Neural cell (in vitro differentiated cells): ENCODE measurements around the gene SGTA. TPM values are rescaled to one million over a fixed set of nuclear protein-coding genes. Genes with fewer than 3 reads are reported as not detected.

Source experiments
- H2AFZ ChIP-seq: fragments of 200-600, 300-800 bp; sonication (generic), shearing (Covaris generic); 2 replicates; pipeline ENCODE4 v1.6.0; 2014; ENCODE audit warnings: low read depth, mild to moderate bottlenecking, antibody characterized with exemption, low read length, moderate library complexity
- H3F3A ChIP-seq: fragments of 200-600 bp; shearing (Covaris generic); 2 replicates; pipeline ENCODE4 v1.6.1; 2016; ENCODE audit warnings: mild to moderate bottlenecking, moderate library complexity, mixed read lengths, antibody characterized with exemption, low read length; ENCODE audit not compliant: insufficient read depth, poor library complexity, severe bottlenecking
- H3K27ac ChIP-seq: fragments of 200-600, 300-800 bp; sonication (generic), shearing (Covaris generic); 2 replicates; pipeline ENCODE4 v1.5.1; 2014; ENCODE audit warnings: mild to moderate bottlenecking, low read length, moderate library complexity
- H3K27me3 ChIP-seq: fragments of 300-800, 200-600 bp; sonication (generic), shearing (Covaris generic); 2 replicates; pipeline ENCODE4 v1.6.0; 2014; ENCODE audit warnings: mild to moderate bottlenecking, low read depth, low read length, moderate library complexity; ENCODE audit not compliant: insufficient read depth
- H3K36me3 ChIP-seq: fragments of 300-800, 200-600 bp; sonication (generic), shearing (Covaris generic); 2 replicates; pipeline ENCODE4 v1.5.1; 2014; ENCODE audit warnings: mild to moderate bottlenecking, antibody characterized with exemption, low read length, moderate library complexity; ENCODE audit not compliant: insufficient read depth
- H3K4me2 ChIP-seq: fragments of 300-800, 200-600 bp; sonication (generic), shearing (Covaris generic); 2 replicates; pipeline ENCODE4 v1.6.0; 2014; ENCODE audit warnings: mild to moderate bottlenecking, low read length
- H3K4me3 ChIP-seq: fragments of 300-800, 200-600 bp; sonication (generic), shearing (Covaris generic); 2 replicates; pipeline ENCODE4 v1.5.1; 2014; ENCODE audit warnings: mild to moderate bottlenecking, low read length, moderate library complexity
- H3K79me2 ChIP-seq: fragments of 200-600 bp; shearing (Covaris generic); replicated peaks from 2 replicates; pipeline ENCODE4 v1.6.0; 2014; ENCODE audit warnings: mild to moderate bottlenecking, low read length, moderate library complexity; ENCODE audit not compliant: insufficient read depth
- H3K9ac ChIP-seq: fragments of 300-800, 200-600 bp; sonication (generic), shearing (Covaris generic); 2 replicates; pipeline ENCODE4 v1.6.1; 2016; ENCODE audit warnings: mild to moderate bottlenecking, low read length, mixed read lengths
- H3K9me2 ChIP-seq: fragments of 200-600 bp; shearing (Covaris generic); 2 replicates; pipeline ENCODE4 v1.6.1; 2016; ENCODE audit warnings: mild to moderate bottlenecking, low read length, mixed read lengths; ENCODE audit not compliant: insufficient read depth
- H3K9me3 ChIP-seq: fragments of 200-600, 300-800 bp; sonication (generic), shearing (Covaris generic); 2 replicates; pipeline ENCODE4 v1.6.1; 2016; ENCODE audit warnings: mild to moderate bottlenecking, mixed run types, low read length, moderate library complexity, mixed read lengths
- H4K20me1 ChIP-seq: fragments of 200-600 bp; shearing (Covaris generic); 2 replicates; pipeline ENCODE4 v1.6.1; 2016; ENCODE audit warnings: mild to moderate bottlenecking, mixed run types; ENCODE audit not compliant: insufficient read depth
- EP300 ChIP-seq: fragments of 450-650 bp; conservative IDR thresholded peaks from 2 replicates; pipeline ENCODE4 v1.6.1; 2014; ENCODE audit warnings: antibody characterized with exemption, mild to moderate bottlenecking, moderate library complexity; ENCODE audit not compliant: poor library complexity, severe bottlenecking
- EZH2 ChIP-seq: fragments of 200-600, 300-800 bp; shearing (Covaris generic), sonication (generic); IDR thresholded peaks from 2 replicates; pipeline ENCODE4 v1.6.1; 2014; ENCODE audit warnings: antibody characterized with exemption, low read length, borderline replicate concordance, mild to moderate bottlenecking; ENCODE audit not compliant: insufficient read depth, poor library complexity, severe bottlenecking
- MXI1 ChIP-seq: fragments of 450-650 bp; conservative IDR thresholded peaks from 2 replicates; pipeline ENCODE4 v1.6.1; 2014; ENCODE audit warnings: antibody characterized with exemption, mild to moderate bottlenecking; ENCODE audit not compliant: poor library complexity, severe bottlenecking
- POLR2AphosphoS5 ChIP-seq: IDR thresholded peaks from 2 replicates; pipeline ENCODE4 v1.6.1; 2012
- RAD21 ChIP-seq: fragments of 450-650 bp; conservative IDR thresholded peaks from 2 replicates; pipeline ENCODE4 v1.6.1; 2014; ENCODE audit warnings: antibody characterized with exemption, mild to moderate bottlenecking, moderate library complexity
- SMC3 ChIP-seq: fragments of 450-650 bp; conservative IDR thresholded peaks from 2 replicates; pipeline ENCODE4 v1.6.1; 2014; ENCODE audit warnings: antibody characterized with exemption, mild to moderate bottlenecking, moderate library complexity; ENCODE audit not compliant: poor library complexity
- TAF1 ChIP-seq: IDR thresholded peaks from 2 replicates; pipeline ENCODE4 v1.6.1; 2012; ENCODE audit warnings: low read depth
- polyA plus RNA-seq: library from polyadenylated mRNA; depleted of rRNA; stranded (reverse); fragments of >200 nt; gene quantifications from 2 replicates; pipeline ENCODE4 v1.2.3, GENCODE V29; 2014
- TF ChIP-seq, protein P1 (sequence below): IDR thresholded peaks from 2 replicates; pipeline ENCODE4 v1.6.1; 2012; ENCODE audit warnings: borderline replicate concordance
- TF ChIP-seq, protein P2 (sequence below): fragments of 450-650 bp; IDR thresholded peaks from 2 replicates; pipeline ENCODE4 v1.5.1; 2014; ENCODE audit warnings: antibody characterized with exemption, mild to moderate bottlenecking, moderate library complexity; ENCODE audit not compliant: poor library complexity, severe bottlenecking

SGTA gene
- polyA plus RNA-seq, 1 donor from 2014 or later = 80.6 TPM

DNA sequence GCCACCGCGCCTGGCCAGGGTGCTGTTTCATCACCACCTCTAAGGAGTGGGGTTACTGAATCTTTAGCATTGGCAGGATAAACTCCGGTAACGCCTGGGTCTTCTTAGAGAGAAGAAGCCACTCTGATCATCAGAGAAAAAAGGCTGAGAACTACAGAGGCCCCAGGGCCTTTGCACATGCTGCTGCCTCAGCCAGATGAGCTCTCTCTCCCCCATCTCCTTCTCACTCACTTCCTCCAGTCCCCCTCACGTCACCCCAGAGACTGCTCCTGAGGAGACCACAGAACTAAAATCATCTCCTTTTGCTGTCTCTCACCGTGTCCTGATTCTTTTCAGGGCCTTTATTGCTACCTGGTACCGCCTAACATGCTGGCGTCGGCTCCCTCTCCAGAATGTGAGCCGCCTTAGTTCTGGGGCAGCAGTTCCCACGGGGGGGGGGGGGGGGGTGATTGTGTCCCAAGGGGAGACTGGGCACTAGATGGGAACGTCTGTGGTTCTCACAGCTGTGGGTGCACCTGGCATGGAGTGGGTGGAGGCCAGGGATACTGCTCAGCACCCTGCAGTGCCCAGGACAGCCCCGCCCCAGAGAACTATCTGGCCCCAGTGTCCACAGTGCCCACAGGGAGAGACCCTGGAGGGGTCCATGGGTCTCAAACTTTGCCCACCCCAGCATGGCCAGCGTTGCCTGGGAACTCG lies 56.8 kb downstream of the SGTA start:
- Histone ChIP-seq H3K79me2 (no peaks in the 10 kb centered on the region), H3K4me3 (no peak overlapping the region), H3F3A (no peaks in the 10 kb centered on the region), H3K4me2 (no peak overlapping the region), H3K27ac (no peak overlapping the region), H3K9ac (no peak overlapping the region), H4K20me1 (no peaks in the 10 kb centered on the region), H3K9me2 (no peaks in the 10 kb centered on the region), H3K9me3 (no peaks in the 10 kb centered on the region), H2AFZ (no peak overlapping the region), H3K27me3 (no peaks in the 10 kb centered on the region), H3K36me3 (no peaks in the 10 kb centered on the region)
- TF ChIP-seq, protein P1, sequence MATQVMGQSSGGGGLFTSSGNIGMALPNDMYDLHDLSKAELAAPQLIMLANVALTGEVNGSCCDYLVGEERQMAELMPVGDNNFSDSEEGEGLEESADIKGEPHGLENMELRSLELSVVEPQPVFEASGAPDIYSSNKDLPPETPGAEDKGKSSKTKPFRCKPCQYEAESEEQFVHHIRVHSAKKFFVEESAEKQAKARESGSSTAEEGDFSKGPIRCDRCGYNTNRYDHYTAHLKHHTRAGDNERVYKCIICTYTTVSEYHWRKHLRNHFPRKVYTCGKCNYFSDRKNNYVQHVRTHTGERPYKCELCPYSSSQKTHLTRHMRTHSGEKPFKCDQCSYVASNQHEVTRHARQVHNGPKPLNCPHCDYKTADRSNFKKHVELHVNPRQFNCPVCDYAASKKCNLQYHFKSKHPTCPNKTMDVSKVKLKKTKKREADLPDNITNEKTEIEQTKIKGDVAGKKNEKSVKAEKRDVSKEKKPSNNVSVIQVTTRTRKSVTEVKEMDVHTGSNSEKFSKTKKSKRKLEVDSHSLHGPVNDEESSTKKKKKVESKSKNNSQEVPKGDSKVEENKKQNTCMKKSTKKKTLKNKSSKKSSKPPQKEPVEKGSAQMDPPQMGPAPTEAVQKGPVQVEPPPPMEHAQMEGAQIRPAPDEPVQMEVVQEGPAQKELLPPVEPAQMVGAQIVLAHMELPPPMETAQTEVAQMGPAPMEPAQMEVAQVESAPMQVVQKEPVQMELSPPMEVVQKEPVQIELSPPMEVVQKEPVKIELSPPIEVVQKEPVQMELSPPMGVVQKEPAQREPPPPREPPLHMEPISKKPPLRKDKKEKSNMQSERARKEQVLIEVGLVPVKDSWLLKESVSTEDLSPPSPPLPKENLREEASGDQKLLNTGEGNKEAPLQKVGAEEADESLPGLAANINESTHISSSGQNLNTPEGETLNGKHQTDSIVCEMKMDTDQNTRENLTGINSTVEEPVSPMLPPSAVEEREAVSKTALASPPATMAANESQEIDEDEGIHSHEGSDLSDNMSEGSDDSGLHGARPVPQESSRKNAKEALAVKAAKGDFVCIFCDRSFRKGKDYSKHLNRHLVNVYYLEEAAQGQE = no peak
- TF ChIP-seq, protein P2, sequence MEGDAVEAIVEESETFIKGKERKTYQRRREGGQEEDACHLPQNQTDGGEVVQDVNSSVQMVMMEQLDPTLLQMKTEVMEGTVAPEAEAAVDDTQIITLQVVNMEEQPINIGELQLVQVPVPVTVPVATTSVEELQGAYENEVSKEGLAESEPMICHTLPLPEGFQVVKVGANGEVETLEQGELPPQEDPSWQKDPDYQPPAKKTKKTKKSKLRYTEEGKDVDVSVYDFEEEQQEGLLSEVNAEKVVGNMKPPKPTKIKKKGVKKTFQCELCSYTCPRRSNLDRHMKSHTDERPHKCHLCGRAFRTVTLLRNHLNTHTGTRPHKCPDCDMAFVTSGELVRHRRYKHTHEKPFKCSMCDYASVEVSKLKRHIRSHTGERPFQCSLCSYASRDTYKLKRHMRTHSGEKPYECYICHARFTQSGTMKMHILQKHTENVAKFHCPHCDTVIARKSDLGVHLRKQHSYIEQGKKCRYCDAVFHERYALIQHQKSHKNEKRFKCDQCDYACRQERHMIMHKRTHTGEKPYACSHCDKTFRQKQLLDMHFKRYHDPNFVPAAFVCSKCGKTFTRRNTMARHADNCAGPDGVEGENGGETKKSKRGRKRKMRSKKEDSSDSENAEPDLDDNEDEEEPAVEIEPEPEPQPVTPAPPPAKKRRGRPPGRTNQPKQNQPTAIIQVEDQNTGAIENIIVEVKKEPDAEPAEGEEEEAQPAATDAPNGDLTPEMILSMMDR = no peak
- TF ChIP-seq RAD21 (no peak), POLR2AphosphoS5 (no peak), SMC3 (no peak), EZH2 (no peak), MXI1 (no peak), EP300 (no peak), TAF1 (no peak)

DNA sequence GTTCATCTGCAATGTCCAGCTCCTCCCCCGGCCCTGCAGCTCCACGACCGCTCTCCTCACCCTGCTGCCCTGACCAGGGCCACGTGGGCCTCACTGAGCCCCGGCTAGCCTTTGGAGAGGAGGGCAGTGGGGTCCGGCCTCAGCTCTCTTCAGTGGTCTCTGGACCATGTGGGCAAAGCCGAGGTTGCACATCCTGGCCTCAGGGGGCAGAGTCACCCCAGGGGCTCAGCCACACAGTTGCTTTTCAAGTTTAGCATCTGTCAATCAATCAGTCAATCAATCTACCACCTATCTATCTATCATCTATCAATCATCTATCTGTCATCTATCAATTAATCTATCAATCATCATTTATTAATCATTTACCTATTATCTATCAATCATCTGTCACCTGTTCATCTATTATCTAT lies 58.9 kb downstream of the SGTA start:
- Histone ChIP-seq H3K27me3 (no peaks in the 10 kb centered on the region), H2AFZ (no peak overlapping the region), H3K36me3 (no peaks in the 10 kb centered on the region), H3K9ac (no peak overlapping the region), H3K9me2 (no peaks in the 10 kb centered on the region), H3F3A (no peaks in the 10 kb centered on the region), H3K27ac (no peak overlapping the region), H3K79me2 (no peaks in the 10 kb centered on the region), H3K4me2 (no peak overlapping the region), H4K20me1 (no peaks in the 10 kb centered on the region), H3K4me3 (no peak overlapping the region), H3K9me3 (no peaks in the 10 kb centered on the region)
- TF ChIP-seq RAD21 (no peak), EZH2 (no peak), EP300 (peak; percentile 88), TAF1 (no peak), SMC3 (no peak)
- TF ChIP-seq, protein P1 = no peak
- TF ChIP-seq, protein P2 = peak; percentile 15
